Dedifferentiated amniotic fluid mesenchymal stem cell (primary cell): ENCODE results near the gene CCDC80.
"Not testable (repeated sequence)": the region's sequence is repeated elsewhere in the genome, so short reads cannot be mapped to it uniquely, and the experiment has no call there.

Experiments used
- DNase-seq: peaks from one replicate; pipeline ENCODE4 v3.0.0-alpha.2; 2016; ENCODE audit errors: extremely low spot score

Gene CCDC80

DNA sequence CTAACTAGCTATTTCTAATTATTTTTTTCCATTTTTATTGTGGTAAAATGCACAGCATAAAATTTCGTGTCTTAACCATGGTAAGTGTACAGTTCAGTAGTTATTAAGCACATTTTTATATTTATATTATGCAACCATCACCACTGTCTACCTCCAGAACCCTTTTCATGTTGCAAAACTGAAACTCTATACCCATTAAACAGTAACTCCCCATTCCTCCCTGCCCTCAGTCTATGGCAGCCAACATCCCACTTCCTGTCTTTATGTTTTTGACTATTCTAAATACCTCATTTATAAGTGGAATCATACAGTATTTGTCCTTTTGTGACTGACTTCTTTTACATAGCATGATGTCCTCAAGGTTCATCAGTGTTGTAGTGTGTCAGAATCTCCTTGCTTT is 53.6 kb downstream of the CCDC80 start:
- no peak for DNase-seq

DNA sequence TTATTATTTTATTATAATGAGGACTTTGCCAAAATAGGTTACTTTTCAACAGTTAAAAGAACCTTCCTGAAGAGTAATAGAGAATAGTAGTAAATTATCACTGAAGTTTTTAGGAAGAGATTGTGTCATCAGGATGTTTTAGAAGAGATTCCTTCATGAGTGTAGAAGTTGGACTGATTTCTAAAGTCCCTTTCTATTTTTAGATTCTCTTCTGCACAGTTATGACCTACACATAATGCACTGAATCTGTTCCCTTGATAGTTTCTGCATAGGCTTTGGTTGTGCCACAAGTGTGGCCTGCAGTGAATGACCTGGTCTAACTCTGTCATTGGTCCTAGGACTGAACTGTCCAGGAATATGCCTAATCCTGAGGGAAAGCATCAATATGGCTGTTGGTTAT is 55.2 kb downstream of the CCDC80 start:
- DNase-seq, result no peak

DNA sequence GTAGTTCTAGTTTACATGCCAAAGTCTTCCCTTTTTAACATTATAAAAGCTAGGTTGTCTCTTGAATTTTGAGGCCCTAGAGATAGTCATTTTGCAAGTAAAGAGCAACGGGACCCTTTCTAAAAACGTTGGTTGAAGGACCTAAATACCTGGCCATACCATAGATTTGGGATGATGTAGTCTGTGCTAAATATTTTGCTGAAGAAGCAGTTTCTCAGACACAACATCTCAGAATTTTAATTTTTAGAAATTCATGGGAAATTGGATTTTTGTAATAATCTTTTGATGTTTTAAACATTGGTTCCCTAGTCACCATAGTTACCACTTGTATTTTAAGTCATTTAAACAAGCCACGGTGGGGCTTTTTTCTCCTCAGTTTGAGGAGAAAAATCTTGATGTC is 57.8 kb downstream of the CCDC80 start:
- no peak for DNase-seq

DNA sequence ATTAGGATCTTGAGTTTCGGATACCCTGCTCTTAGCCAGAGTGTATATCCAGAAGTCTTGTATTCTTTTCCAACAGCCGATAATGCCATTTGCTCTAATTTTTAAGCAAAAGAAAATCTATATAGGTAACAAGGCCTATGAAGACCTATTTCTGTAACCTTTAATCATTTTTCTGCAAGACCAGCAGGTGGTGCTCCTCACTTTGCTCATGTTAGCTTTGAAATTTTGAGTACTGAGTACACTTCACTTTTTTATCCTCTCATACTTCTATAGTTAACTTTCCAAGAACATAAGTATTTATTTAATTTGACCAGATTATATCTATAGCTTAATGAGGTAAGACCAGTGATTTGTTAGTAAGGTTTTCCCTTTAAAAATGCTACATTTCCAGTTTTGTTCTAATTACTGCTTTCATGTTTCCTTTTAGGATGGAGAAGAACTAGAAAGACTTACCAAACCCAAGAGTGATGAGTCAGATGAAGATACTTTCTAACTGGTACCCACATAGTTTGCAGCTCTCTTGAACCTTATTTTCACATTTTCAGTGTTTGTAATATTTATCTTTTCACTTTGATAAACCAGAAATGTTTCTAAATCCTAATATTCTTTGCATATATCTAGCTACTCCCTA is 58.6 kb downstream of the CCDC80 start:
- peak; percentile 47 for DNase-seq

DNA sequence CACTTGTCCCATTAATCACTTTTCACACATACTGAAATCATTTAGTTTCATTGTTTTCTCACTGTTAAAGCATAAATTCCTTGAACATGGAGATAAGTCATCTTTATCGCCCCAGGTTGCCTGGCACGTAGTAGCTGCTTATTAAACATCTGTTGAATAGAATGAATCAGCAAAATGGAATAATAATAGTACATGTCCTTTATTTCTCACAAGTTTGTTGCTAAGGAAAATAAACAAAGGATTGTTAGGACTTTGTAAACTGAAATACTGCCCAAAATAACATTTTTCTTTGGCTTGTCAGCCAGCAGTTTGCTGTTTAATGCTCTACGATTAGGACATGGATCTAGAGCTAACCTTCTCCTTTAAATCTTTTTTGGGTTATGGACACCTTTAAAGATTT is 61.2 kb downstream of the CCDC80 start:
- no peak for DNase-seq

DNA sequence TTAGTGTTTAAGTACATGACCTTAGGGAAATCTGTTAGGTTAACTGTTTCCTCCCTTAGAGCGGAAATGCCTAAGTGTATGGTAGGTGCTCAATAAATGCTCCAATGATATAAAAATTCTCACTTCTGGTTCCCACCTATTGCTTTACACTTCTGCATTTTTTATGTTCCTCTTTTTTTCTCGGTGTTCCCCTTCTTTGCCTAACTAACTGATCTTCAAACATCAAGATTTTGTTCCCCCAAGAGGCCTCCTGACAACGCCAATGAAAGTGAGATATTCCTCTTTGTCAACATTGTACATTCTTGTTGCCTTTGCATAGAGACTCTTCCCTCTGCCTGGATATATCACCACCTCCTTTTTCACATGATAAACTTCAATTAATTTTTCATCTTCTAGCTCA is 61.7 kb downstream of the CCDC80 start:
- DNase-seq, result no peak

DNA sequence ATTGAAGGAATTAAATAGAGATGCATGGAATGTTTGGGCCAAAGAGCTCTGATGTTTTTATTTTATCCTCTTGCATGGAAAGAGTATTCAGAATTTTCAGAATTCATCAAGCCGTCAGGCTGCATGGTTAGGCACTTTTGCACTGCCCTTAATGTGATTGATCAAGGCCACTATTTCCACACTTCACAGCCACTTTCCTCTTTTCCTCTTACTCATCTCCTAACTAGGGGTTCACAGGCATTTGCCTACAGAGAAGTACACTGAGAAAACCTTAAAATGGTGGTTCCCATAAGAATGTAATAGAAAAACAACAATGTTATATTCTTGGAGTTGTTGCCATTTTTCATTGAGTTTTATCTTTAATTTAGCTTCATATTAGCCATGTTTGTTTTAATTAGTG is 68.2 kb downstream of the CCDC80 start:
- no peak for DNase-seq

DNA sequence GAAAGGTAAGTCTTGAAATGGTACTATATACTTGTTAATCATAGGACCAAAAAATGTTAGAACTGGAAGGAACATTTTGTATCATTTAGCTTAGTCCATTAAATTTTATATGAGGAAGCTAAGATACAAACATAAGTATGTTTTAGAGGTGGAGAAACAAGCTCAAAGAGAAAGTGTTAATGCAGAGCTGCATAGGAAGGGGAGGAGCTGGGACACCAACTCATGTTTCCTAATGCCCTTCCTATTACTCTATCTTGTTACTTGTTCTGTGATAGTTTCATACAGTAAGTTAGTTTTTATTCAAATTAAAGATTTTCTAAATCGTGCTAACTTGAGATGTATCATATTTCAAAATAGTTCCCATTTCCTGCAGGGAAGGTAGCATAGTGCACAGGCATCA is 71.7 kb downstream of the CCDC80 start:
- DNase-seq, result no peak

DNA sequence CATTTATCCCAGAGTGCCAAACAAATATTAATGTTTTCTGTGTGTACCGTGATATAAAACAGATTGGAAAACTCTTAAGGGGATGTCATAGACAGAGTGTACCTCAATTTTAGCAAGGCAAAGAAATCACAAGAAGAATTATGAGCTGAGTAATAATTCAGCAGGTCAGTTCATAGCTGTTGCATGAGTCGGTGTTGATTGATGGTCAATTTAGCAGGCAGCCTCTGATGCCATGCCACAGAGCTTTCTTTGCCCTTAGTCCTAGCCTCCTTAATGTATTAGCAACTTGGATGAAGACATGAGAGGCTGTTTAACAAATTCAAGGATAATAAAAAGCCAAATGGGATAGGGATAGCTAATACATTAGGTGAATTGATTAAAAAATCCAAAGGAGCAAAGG is 72.3 kb downstream of the CCDC80 start:
- DNase-seq, result no peak

DNA sequence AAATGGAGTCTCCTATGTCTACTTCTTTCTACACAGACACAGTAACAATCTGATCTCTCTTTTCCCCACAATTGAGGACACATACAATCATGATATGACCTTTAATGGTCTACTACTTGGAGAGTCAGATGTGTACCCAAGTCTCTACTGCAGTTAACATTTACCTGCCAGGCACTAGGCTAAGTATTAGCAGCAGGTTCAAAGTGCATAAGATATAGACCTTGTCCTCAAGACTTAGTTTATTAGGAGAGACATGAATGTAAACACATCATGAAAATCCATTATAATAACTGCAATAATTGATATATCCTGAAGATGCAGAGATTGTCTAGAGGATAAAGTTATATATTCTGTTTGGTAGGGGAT is 76.0 kb downstream of the CCDC80 start:
- no peak for DNase-seq

DNA sequence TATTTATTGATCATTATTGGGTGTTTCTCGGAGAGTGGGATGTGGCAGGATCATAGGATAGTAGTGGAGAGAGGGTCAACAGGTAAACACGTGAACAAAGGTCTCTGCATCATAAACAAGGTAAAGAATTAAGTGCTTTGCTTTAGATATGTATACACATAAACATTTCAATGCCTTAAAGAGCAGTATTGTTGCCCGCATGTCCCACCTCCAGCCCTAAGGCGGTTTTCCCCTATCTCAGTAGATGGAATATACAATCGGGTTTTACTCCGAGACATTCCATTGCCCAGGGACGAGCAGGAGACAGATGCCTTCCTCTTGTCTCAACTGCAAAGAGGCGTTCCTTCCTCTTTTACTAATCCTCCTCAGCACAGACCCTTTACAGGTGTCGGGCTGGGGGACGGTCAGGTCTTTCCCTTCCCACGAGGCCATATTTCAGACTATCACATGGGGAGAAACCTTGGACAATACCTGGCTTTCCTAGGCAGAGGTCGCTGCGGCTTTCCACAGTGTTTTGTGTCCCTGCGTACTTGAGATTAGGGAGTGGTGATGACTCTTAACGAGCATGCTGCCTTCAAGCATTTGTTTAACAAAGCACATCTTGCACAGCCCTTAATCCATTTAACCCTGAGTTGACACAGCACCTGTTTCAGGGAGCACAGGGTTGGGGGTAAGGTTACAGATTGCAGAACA is 76.5 kb downstream of the CCDC80 start:
- DNase-seq, result not testable (repeated sequence)

DNA sequence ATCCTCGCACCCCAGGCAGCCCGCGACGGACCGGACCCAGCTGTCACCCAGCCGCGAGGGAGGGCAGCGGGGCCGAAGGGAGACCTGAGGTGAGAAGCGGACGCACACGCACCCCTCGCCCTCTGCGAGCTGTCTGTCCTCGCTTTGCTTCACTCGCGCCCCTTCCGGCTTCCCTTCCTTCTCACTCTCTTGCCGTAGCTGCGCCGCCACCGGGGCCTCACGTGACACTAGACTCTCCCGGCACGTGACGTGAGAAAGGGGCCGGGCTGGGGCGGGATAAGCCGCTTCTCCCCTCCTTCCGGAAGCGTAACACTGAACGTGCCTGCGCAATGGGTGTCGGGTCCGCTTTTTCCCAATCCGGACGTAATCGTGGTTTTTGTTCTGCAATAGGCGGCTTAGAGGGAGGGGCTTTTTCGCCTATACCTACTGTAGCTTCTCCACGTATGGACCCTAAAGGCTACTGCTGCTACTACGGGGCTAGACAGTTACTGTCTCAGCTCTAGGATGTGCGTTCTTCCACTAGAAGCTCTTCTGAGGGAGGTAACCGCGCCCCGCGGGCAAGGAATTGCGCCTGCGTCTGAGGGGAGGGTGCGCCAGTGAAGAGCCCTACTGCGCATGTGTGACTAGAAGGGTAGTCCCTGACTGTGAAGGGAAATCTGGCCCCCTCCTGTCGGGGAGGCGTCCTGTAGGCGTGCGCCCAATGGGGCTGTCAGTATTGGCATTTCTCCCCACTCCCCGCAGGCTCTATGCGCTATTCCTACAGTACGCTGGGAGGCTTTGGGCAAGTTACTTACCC is 79.0 kb downstream of the CCDC80 start, which contains the start of the genes ATG3 and SLC35A5:
ATG3 (minus strand) TSS at position 229 of the 796 bp plus-strand sequence. CDS start 434 bp downstream, outside the sequence.
SLC35A5 (plus strand) TSS at position 312 of the 796 bp plus-strand sequence. CDS start 1,359 bp downstream, outside the sequence.
- DNase-seq, result peak; percentile 97

DNA sequence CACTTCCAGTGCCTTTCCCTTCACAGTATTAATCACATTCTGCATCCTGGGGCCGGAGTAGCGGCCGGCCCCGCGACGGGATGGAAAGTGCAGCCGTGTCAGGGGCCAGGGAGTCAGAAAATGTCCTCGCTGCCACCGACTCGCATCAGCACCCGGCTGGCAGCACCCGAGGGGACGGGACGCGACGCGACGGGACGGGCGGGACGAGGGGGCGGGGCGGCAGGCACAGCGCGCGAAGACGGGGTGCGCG is 79.5 kb downstream of the CCDC80 start:
- DNase-seq, result no peak

DNA sequence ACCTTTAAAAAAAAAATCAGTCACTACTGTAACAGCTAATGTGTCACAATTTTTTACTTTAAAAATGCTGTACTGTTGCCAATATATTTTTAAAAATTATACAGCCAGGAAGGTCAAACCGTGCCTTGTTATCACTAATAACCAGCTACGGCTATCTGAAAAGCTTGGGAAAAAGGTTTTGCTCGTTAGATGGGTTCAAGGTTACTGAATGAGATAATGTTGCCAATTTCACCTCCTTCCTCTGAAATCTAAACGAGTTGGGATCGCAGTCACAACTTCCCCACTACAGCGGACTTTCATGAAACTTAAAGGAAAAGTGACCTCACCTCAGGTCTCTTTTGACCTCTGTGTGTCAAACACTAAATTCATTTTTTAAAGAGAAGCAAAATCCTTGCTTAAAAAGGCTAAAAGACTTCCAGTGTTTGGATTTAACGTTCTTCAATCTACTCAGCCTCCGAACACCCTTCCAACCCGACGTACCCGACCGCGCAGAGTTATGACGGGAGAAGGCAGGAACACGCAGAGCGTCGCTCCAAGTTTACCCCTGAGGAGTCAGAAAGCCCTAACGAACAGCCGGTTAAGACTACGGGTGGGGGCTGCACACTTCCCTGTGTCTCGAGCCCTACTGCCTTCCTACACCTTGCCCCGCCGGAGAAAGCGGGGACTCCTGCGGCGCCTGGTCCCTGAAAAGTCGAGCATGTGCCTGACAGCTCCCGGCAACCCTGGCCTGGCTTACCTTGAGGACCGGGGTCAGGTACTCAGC is 80.0 kb downstream of the CCDC80 start:
- DNase-seq, result peak; percentile 88

DNA sequence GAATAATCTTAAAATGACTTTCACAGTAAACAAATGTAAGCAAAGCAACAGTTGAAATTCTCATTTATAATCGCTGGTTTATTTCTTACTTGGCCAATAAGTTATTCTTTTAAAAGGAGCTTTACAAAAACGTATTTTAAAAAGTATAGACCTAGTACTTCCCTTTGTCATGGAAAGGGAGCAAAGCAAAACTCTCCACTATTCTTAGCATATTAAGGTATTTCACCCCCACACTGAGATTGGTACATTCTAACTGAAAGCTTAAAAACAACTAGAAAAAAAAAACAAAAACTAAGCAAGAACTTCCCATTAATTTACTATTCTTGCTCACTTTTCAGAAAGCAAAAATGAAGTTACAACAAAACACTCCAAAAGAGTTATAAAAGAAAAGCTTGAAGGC is 80.6 kb downstream of the CCDC80 start:
- no peak for DNase-seq

DNA sequence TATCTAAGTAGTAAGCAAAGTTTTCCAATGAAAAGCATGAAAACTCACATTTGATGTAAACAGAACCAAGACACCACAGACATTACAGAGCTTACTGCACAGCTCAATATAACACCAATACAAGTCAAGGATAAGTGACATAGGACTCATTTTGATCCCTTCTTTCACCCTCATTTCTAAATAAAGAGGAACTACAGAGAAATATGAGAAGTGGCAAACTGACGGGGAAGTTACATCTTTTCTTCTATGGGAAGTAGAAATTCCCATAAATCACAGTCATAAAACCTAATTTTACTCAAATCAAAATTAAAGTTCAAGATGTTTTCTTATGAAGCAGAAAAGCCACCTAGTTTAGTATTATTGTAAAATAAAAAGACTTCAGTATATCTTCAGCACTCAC is 83.0 kb downstream of the CCDC80 start:
- DNase-seq, result no peak

DNA sequence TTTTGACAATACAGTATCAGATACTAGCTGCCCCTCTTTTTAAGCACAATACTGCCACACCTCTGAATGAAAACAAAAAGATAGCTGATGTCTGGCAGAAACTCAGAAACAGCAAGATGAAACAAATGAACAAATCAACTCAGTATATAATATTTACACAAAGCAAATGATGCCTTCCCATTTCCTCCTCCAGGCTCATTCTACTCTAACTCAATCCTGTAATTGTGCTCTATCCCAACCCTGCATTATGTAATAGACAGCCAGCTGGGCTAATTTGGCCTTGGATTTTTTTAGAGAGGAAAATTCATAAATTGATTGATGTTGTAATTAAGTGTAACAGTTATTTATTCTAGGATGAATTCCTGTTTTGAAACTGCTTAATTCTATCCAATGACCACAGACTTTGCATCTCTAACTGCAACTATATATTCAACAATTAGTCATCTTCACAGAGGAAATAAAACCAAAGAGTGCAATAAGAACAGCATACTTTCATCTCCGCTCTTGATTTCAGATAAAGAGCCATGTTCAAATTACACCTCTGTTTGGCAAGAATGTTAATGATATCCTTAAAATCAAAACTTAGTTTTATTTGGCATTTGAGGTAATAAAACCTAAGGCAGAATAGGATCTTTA is 85.3 kb downstream of the CCDC80 start:
- DNase-seq, result no peak

DNA sequence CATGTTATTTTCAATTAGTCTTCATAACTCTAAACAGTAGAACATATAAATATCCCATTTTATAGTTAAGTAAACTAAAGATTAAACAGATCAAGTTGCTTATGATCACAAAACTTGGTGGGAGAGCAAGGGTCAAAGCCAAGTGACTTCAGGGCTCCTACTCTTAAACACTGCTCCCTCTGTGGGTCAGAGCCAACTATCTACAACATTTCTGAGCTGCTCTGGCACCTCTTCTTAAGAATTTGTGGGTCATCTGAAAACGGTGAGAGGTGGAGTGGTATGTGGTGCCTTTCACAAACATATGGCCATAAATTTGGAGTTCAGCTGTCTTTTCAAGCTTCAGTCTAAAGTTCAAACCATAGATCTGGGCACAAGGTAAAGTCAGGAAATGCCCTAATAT is 90.1 kb downstream of the CCDC80 start:
- no peak for DNase-seq
